GM21423 (cell line): ENCODE data around the gene SWSAP1.
"Not testable (repeated sequence)": the region's sequence is repeated elsewhere in the genome, so short reads cannot be mapped to it uniquely, and the experiment has no call there.

Source experiments
- ATAC-seq: cut with Tn5 transposase; IDR thresholded peaks from one replicate; pipeline ENCODE4 v1.9.1; 2021; ENCODE audit warnings: mild to moderate bottlenecking, moderate library complexity; ENCODE audit not compliant: unreplicated experiment

The SWSAP1 gene

DNA sequence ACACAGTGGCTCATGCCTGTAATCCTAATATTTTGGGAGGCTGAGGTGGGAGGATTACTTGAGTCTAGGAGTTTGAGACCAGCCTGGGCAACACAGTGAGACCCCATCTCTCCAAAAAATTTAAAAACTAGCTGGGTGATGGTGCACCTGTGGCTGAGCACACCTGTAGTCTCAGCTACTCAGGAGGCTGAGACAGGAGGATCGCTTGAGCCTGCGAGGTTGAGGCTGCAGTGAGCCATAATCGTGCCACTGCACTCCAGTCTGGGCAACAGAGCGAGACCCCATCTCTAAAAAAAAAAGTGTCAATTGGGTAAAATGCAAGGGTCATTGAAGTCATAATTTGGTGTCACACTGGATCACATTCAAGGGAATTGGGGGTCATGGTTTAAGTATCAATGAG is 20.4 kb upstream of the SWSAP1 start:
- not testable (repeated sequence) for ATAC-seq

DNA sequence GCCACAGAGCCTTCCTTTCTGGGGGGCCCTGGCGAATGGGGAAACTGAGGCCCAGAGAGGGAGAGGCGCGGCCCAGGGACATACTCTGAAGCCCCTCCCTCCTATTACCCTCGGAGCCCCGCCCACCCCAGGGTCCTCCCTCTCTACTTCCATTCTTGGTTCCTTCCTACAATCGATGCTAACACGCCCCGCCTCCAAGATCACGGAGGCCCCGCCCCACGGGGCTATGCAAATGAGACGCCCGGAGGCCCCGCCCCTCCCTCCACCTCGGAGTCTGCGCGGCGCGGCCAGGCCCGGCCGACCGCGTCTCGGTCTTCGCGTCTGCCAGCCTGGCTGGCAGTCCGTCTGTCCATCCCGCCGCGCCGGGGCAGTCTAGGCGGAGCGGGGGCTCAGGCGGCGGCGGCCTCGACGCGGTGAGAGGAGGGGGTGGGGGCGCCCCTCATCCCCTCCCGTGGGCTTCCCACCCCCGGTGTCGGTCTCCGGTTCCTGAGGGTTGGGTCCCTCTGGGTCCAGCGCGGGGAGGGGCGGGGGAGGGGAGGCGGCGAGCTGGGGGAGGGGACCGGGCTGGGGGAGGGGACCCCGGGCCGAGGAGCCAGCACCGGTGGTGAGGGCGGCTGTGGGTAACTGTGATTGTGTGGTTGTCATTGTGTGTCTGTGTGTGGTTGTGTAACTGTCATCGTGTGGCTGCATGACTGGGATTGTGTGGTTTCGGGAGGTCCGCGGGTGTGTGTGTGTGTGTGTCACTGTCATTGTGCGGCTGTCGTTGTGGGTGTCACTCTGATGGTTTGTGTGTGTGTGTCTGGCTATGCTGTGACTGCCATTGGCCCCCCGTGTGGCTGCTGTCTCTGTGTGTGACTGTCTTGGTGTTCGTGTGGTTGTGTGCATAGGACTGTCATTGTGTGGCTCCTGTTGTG is 19.0 kb upstream of the SWSAP1 start, which contains the start of gene PLPPR2:
PLPPR2 (plus strand) TSS at position 273 of the 914 bp plus-strand sequence. CDS start 2,242 bp downstream, outside the sequence.
- ATAC-seq = no peak

DNA sequence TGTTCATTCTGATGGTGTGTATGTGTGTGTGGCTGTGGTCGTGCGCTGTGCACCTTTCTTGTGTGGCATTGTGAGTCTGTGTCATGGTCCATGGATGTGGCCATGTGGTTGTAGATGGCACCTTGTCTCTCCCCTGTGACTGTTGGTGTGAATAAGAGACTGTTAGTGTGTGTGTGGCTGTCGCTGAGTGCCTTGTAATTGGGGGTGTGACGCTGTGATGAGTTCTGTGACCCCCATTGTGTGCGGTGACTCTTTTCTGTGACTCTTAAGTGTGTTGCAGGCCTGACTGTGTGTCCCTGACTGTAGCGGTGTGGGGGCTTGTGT is 18.4 kb upstream of the SWSAP1 start:
- no peak for ATAC-seq

DNA sequence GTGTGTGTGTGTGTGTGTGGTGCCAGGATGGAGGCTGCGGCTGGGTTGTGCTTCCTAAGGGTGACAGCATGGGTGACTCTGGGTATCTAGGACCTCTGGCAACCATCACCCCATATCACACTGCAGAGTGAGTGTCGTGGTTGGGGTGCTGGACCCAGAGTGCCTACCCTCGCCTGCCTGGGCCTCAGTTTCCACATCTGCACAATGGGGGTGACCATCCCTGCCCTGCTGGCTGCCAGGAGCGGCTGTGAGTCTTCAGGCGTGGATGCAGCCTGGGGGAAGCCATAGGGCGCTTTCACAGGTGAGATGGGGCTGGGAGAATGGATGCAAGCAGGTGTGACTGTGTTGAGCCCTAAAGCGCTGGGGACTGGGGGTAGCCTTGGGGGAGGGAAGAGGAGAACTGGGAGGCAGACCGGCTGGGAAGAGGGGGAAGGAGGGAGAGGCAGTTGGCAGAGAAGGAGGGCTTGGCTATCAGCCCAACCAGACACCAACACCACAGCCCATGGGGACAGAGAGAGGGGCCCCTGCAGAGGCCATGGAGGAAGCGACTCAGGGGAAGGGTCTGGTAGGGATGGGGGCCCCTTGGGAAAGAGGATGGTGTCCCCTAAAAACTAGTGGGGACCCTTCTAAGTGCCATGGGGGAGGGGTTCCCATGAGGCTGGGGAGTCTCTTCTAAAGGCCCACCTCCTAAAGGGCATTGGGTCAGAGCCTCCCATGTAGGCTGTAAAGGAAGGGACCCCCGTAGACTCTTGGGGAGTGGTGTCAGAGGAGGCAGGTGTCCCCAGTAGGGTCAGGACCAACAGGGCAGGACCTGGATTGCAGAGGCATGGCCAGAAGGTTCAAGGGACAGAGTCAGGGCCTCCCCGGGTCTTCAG is 17.6 kb upstream of the SWSAP1 start:
- ATAC-seq = no peak

DNA sequence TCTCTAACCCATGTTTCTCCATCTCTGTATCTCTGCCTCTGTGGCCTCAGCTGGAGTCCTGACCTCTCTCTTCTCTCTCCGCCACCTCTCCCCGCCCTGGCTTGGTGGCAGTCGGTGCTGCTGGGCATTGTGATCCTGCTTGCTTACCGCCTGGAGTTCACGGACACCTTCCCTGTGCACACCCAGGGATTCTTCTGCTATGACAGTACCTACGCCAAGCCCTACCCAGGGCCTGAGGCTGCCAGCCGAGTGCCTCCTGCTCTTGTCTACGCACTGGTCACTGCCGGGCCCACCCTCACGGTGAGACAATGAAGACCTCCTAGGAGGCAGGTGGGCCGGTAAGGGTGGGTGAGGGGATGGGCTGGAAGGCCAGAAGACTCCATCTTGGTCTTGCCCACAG is 15.0 kb upstream of the SWSAP1 start:
- no peak for ATAC-seq

DNA sequence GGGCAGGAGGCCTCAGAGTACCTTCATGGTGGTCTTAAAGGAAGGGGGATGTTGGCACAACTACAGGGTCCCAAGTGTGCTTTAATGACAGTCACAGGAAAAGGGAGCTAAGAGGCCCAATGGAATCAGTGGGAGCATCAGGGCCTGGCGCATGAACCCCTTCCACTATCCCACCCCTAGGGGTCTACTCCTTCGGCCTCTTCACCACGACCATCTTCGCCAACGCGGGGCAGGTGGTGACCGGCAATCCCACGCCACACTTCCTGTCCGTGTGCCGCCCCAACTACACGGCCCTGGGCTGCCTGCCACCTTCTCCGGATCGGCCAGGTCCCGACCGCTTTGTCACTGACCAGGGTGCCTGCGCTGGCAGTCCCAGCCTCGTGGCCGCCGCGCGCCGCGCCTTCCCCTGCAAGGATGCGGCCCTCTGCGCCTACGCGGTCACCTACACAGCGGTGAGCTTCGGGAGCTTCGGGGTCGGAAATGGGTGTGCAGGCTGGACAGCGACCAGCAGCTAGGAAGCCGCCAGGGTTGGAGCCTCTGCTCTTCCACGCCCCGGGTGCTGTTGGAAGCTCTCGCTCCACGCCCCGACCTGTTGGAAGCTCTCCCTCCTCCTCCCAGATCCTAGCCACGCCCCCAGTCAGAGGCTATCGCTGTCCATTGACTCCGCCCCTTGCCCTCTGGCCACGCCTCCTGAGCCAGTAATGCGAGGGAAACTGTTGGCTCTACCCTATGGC is 13.3 kb upstream of the SWSAP1 start:
- no peak for ATAC-seq

DNA sequence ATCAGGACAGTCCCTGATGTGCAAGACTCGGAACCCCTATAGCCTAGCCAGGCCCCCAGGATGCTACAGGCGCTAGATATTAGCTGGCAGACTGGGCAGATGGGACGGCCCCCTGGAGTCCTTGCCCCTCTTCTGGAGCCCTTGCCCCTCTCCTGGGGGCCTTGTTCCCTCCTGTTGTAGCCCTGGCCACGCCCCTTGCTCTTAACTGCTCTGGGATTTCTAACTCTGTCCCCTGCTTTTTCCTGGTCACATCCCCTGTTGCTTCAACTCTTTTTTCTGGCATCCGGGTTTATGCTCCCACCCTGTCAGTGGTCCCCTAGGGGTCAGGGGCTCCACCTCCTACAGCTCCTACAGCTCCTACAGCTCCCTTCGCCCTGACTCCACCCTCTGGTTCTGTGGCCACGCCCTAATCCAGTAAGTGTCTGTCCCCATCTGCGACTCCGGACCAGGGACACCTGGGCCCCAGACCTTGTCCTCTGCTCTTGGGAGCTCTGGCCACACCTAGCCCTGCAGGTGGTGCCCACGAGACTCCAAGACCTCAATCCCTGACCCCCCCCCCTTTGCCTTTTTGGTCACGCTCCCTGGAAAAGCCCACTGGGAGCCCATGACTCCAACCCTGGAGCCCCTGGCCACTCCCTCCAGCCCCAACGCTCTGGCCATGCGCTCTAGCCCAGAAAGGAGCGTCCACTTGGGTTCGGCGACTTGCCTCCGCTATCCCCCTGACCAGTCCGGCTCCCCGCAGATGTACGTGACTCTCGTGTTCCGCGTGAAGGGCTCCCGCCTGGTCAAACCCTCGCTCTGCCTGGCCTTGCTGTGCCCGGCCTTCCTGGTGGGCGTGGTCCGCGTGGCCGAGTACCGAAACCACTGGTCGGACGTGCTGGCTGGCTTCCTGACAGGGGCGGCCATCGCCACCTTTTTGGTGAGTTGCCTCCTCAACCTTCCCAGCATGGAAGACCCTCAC is 12.4 kb upstream of the SWSAP1 start:
- ATAC-seq = no peak

DNA sequence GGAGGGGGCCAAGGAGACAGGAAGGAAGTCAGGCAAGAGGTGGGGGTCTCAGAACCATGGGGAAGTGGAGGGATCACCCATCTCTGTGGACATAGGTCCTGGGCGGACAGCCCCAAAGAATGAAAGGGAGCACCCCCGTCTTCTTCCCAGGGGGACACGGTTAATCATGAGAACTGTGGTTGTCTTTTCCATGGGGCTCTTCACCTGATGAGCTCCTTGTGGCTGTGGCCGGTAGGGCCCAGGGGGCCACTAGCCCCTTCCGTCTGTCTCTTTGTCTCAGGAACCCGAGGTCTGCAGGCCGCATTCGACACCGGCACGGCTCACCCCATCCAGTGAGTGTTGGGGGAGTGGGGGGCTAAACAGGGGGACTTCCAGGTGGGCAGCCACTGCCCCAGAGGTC is 10.6 kb upstream of the SWSAP1 start:
- ATAC-seq = no peak

DNA sequence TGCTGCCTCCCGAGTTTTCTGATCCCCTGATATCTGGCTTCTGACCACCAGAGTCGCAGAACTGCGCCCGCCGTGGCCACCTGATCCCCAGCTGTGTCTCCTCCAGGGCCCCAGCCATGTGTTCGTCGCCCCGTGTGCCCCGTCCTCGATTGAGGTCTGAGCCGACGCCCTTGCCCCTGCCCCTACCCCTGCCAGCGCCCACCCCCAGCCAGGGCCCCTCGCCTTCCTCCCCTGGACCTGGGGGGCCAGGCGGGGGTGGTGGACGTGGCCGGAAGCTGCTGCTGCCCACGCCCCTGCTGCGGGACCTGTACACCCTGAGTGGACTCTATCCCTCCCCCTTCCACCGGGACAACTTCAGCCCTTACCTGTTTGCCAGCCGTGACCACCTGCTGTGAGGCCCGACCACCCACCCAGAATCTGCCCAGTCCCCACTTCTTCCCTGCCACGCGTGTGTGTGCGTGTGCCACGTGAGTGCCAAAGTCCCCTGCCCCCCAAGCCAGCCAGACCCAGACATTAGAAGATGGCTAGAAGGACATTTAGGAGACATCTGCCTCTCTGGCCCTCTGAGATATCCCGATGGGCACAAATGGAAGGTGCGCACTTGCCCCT is 10.1 kb upstream of the SWSAP1 start:
- ATAC-seq = no peak

DNA sequence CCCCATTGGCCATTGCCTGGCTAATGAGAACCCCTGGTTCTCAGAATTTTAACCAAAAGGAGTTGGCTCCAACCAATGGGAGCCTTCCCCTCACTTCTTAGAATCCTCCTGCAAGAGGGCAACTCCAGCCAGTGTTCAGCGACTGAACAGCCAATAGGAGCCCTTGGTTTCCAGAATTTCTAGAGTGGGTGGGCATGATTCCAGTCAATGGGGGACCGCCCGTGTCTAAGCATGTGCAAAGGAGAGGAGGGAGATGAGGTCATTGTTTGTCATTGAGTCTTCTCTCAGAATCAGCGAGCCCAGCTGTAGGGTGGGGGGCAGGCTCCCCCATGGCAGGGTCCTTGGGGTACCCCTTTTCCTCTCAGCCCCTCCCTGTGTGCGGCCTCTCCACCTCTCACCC is 9.5 kb upstream of the SWSAP1 start:
- ATAC-seq = no peak

DNA sequence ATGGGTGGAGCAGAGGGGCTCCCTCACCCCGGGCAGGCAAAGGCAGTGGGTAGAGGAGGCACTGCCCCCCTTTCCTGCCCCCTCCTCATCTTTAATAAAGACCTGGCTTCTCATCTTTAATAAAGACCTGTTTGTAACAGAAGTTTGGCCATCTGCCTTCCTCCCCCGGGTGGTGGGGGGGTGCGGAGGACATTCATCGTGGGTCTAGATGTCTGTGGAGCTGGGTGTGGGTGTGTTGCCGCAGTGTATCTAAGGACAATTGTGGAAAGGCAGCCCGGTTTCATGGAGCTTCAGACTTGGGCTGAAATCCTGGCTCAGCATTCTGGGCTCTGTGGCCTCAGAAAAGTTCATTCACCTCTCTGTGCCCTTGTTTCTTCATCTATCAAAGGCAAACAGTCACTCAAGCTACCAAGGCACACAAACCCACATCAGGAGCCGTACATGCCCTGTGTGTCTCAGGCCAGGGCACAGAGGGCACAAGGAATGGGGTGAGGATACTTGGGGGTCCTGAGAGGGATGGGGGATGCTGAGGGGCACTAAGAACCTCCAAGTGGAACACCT is 8.8 kb upstream of the SWSAP1 start:
- ATAC-seq = no peak

DNA sequence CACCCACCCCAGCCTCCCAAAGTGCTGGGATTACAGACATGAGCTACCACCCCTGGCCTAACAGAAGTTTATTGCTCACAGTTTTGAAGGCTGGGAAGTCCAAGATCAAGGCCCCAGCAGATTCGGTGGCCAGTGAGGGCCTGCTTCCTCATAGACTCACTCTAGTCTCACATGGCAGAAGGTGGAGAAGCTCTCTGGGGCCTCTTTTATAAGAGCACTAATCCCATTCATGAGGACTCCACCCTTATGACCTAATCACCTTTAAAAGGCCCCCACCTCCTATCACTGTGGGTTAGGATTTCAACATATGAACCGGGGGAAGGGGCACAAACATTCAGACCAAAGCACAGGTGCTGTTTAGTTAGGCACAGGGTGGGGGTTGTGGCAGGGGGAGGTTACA is 6.9 kb upstream of the SWSAP1 start:
- ATAC-seq = no peak

DNA sequence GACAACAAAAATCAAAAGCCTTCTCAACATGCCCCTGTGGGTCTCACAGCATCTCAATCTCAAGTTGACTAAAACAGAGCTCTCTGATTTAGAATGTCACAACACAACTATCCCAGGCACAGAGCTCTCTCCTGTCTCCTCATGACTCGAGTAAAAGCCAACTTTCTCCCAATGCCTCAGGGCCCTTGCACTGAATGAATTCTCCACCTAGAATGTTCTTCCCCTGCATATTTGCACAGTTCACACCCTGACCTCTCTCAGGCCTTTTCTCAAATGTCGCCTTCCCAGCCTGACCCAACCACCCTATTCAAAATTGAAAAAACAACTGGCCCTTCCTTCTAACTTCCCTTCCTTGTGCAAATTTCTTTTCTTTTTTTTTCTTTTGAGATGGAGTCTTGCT is 3.7 kb upstream of the SWSAP1 start:
- ATAC-seq = no peak

DNA sequence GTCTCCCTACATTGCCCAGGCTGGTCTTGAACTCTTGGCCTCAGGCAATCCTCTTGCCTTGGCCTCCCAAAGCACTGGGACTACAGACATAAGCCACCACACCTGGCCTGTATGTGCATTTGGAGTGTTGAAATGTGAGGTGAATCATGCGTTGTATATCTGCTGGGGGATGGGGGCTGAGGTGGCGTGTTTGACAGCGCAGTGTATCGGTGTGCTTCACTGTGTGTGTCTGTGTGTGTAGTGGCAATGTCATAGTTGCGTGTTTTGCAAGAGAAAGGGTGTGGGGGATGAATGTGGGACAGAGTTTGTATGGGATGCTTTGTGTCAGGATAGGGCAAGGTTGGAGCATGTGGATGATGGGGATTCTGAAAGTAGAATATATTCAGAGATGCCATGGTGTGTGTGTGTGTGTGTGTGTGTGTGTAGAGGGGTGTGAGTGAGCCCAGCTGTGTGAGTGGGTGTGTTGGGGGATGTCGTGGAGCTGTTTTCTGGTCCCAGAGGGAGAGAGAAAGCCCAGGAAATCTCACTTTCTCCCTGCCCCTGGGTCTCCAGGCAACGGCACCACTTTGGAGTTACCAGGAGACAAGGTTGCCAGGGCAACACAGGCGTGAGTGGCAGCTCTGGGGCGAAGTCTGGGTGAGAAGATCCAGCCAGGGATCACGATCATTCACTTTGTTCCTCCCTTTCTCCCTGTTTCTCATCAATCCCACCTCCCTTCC is 1.1 kb upstream of the SWSAP1 start:
- no peak for ATAC-seq

DNA sequence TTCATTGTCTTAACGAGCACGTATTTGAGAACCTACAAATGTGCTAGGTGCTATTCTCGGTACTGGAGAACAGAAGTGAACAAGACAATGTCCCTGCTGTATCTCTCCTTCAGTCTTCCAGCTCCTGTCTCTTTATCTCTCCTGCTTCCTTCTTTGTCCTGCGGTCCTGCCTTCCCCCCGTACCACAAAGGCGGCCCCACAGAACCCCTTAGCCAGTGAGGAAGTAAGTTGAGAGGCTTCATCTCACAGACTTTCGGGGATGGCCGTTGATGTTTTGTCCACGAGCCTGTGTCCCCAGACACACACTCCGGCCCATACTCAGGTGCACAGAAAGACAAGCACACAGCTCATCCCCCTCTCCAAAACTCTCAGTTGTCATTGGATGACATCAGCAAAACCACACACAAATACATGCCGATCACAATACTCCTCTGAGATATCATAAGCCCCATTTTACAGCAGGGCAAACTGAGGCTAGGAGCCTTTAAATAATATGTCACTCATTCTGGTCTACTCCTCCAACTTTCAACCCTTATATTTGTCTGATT is 507 bp upstream of the SWSAP1 start:
- no peak for ATAC-seq

DNA sequence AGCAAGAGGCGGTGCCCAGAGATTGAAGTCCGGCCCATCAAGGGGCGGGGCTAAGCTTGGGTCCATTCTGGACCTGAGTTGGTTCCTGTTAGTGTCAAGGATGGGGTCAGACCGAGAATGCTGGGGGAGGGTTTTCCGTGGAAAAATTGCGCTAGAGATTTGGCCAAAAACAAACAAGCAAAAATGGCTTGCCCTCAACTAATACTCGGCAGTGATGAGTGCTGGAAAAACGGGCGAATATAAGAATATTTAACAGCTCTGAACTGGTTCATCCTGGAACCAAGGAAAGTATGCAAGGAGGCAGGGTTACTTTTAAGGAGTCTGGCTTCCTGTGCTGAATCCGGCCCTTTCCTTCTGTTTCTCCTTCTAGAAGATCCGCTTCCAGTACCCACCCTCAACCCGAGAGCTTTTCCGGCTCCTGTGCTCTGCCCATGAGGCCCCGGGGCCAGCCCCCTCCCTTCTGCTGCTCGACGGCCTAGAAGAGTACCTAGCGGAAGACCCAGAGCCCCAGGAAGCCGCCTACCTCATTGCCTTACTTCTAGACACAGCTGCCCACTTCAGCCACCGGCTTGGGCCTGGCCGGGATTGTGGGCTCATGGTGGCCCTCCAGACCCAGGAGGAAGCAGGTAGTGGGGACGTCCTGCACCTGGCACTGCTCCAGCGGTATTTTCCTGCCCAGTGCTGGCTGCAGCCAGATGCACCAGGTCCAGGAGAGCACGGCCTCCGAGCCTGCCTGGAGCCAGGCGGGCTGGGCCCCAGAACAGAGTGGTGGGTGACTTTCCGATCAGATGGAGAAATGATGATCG is 880 bp downstream of the SWSAP1 start:
- ATAC-seq = no peak

DNA sequence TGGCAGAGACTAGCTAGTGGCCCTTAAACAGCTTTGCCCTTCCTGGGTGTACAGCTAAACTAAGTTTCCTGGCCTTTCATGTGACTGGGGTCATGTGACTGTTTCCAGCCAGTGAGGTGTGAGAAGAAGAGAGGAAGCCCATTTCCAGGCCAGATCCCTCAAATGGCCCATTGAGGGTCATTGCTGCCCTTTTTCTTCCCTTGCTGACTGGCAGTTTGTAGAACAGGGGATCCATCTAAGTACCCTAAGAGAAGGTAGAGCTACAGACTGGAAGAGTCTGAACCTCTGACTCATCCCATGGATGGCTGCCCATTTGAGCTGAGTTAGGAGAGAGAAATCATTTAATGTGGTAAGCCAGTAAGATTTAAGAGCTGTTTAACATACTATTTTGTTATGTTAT is 2.8 kb downstream of the SWSAP1 start:
- no peak for ATAC-seq

DNA sequence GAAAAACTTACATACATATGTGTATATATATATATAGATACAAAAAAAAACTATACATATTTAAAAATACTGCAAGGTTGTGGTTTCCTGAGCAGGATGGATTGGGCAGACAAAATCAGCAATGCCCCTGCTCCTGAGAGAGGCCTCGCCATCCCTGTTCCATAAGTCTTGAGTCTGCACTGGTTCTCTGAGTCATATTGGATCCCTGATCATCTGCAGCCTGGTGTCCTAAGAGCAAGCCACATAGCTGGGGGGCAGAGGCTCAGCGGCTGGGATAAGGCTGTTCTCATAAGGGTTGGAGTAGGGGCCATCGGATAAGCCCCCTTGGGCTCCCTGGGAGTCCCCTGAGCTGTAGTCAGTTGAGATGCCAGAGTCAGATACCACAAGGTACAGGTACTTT is 3.3 kb downstream of the SWSAP1 start:
- ATAC-seq = no peak
